Natural killer cell (primary cell): Measurements from ENCODE around the gene LRRC8A. TPM values are rescaled to one million over a fixed set of nuclear protein-coding genes. Genes with fewer than 3 reads are reported as not detected.

Experiments used
- ATAC-seq, 3 donors: fragments of 150-1000 bp in 2 of 3; fragments of 200-7000 bp in 1 of 3; cut with Tn5 transposase; 1 replicate in 1 of 3; 2 replicates in 2 of 3; pipeline ENCODE4 v1.10.0; 2021; ENCODE audit warnings: mild to moderate bottlenecking in 2 of 3, moderate library complexity in 2 of 3
- DNase-seq, 2 donors: peaks; one replicate each; pipeline versions ENCODE4 v3.0.0 to v3.0.0-alpha.2; 2013 to 2021; ENCODE audit warnings: mixed read lengths in 1 of 2
- H3K27ac ChIP-seq: one replicate; pipeline ENCODE4 v1.5.1; 2013; ENCODE audit warnings: mild to moderate bottlenecking, low read length
- H3K27me3 ChIP-seq: one replicate; pipeline ENCODE4 v1.6.1; 2013; ENCODE audit warnings: low read length; ENCODE audit not compliant: control insufficient read depth, insufficient read depth
- H3K36me3 ChIP-seq: one replicate; pipeline ENCODE4 v1.6.1; 2013; ENCODE audit warnings: low read length; ENCODE audit not compliant: control insufficient read depth, insufficient read depth
- H3K4me1 ChIP-seq: one replicate; pipeline ENCODE4 v1.6.1; 2013; ENCODE audit warnings: low read length; ENCODE audit not compliant: control insufficient read depth, insufficient read depth
- H3K4me3 ChIP-seq: one replicate; pipeline ENCODE4 v1.5.1; 2013; ENCODE audit warnings: low read length
- H3K9me3 ChIP-seq: one replicate; pipeline ENCODE4 v1.6.1; 2013; ENCODE audit warnings: low read length; ENCODE audit not compliant: control insufficient read depth, insufficient read depth
- H3K27ac Mint-ChIP-seq, 2 donors: one replicate each; pipeline ENCODE4 v1.8.0; 2022; ENCODE audit warnings: mild to moderate bottlenecking in 2 of 2, mixed read lengths in 2 of 2, moderate library complexity in 1 of 2
- H3K27me3 Mint-ChIP-seq, 2 donors: one replicate each; pipeline ENCODE4 v1.8.0; 2022; ENCODE audit warnings: low read depth in 2 of 2, mixed read lengths in 2 of 2
- H3K36me3 Mint-ChIP-seq: one replicate; pipeline ENCODE4 v1.8.0; 2022; ENCODE audit warnings: mixed read lengths
- H3K4me1 Mint-ChIP-seq, 2 donors: one replicate each; pipeline ENCODE4 v1.8.0; 2022; ENCODE audit warnings: mixed read lengths in 2 of 2
- H3K4me3 Mint-ChIP-seq: one replicate; pipeline ENCODE4 v1.8.0; 2022; ENCODE audit warnings: mild to moderate bottlenecking, moderate library complexity, mixed read lengths
- H3K9me3 Mint-ChIP-seq, 2 donors: one replicate each; pipeline ENCODE4 v1.8.0; 2022; ENCODE audit warnings: mixed read lengths in 2 of 2
- WGBS: methylation state at CpG from one replicate; pipeline ENCODE4 v1.1.7; 2013; ENCODE audit warnings: missing lambda C conversion rate; ENCODE audit not compliant: insufficient coverage; 5-methylcytosine and 5-hydroxymethylcytosine counted together
- intact Hi-C: fragments of 100-400 bp; cut with micrococcal nuclease; formaldehyde crosslinking; loops from one replicate; pipeline ENCODE4 v1.14.2; 2022
- total RNA-seq, 4 donors: library from RNA; stranded (reverse); fragments of 120-200 nt in 1 of 4; gene quantifications; one replicate each; pipeline versions ENCODE4 v1.2.3 to v1.2.4, GENCODE V29; 2013 to 2022
- TF ChIP-seq, protein P1 (sequence below): fragments of 200-600 bp; IDR thresholded peaks from one replicate; pipeline ENCODE4 v1.8.0; 2022; ENCODE audit warnings: antibody characterized with exemption

The LRRC8A gene
- total RNA-seq, 3 donors from 2014 or later (not counting 1 experiment from before 2014, with no cell fraction given), result 60.0 to 82.9 (median 67.9) TPM

DNA sequence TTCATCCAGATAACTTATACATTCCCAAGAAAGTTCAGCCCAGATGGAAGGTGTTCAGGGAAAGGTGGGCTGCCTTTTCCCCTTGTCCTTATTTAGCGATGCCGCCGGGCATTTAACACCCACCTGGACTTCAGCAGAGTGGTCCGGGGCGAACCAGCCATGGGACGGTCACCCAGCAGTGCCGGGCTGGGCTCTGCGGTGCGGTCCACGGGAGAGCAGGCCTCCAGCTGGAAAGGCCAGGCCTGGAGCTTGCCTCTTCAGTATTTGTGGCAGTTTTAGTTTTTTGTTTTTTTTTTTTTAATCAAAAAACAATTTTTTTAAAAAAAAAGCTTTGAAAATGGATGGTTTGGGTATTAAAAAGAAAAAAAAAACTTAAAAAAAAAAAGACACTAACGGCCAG lies 34.8 kb downstream of the LRRC8A start:
- no peaks in the 10 kb centered on the region for H3K36me3 Mint-ChIP-seq
- Histone ChIP-seq H3K27ac (no peak overlapping the region), H3K36me3 (peaks cover 46% of the 10 kb centered on the region)

DNA sequence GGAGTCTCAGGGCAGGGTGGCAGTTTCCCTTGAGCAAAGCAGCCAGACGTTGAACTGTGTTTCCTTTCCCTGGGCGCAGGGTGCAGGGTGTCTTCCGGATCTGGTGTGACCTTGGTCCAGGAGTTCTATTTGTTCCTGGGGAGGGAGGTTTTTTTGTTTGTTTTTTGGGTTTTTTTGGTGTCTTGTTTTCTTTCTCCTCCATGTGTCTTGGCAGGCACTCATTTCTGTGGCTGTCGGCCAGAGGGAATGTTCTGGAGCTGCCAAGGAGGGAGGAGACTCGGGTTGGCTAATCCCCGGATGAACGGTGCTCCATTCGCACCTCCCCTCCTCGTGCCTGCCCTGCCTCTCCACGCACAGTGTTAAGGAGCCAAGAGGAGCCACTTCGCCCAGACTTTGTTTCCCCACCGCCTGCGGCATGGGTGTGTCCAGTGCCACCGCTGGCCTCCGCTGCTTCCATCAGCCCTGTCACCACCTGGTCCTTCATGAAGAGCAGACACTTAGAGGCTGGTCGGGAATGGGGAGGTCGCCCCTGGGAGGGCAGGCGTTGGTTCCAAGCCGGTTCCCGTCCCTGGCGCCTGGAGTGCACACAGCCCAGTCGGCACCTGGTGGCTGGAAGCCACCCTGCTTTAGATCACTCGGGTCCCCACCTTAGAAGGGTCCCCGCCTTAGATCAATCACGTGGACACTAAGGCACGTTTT lies 35.4 kb downstream of the LRRC8A start:
- H3K27me3 Mint-ChIP-seq, result no peaks in the 10 kb centered on the region
- peak overlapping the region; percentile 48 to 58 for H3K27ac Mint-ChIP-seq
- Histone ChIP-seq H3K4me3 (no peak overlapping the region), H3K4me1 (peaks cover 26% of the 10 kb centered on the region), H3K36me3 (peaks cover 40% of the 10 kb centered on the region), H3K27ac (no peak overlapping the region), H3K27me3 (no peaks in the 10 kb centered on the region), H3K9me3 (no peaks in the 10 kb centered on the region)
- H3K36me3 Mint-ChIP-seq, result no peaks in the 10 kb centered on the region
- H3K4me3 Mint-ChIP-seq, result no peak overlapping the region
- DNase-seq (no peak), ATAC-seq (no peak)
- TF ChIP-seq, protein P1, sequence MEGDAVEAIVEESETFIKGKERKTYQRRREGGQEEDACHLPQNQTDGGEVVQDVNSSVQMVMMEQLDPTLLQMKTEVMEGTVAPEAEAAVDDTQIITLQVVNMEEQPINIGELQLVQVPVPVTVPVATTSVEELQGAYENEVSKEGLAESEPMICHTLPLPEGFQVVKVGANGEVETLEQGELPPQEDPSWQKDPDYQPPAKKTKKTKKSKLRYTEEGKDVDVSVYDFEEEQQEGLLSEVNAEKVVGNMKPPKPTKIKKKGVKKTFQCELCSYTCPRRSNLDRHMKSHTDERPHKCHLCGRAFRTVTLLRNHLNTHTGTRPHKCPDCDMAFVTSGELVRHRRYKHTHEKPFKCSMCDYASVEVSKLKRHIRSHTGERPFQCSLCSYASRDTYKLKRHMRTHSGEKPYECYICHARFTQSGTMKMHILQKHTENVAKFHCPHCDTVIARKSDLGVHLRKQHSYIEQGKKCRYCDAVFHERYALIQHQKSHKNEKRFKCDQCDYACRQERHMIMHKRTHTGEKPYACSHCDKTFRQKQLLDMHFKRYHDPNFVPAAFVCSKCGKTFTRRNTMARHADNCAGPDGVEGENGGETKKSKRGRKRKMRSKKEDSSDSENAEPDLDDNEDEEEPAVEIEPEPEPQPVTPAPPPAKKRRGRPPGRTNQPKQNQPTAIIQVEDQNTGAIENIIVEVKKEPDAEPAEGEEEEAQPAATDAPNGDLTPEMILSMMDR, result no peak
- intact Hi-C loops, result no loop called here
- WGBS, result 95% methylated on average over 26 of the region's 26 CpGs
- H3K9me3 Mint-ChIP-seq, result no peaks in the 10 kb centered on the region
- H3K4me1 Mint-ChIP-seq, result peaks cover 16 to 49% of the 10 kb centered on the region in 2 donors

More for the DNA sequence above, 34.8 kb downstream of the LRRC8A start:
- DNase-seq (no peak), ATAC-seq (no peak)
- no peak overlapping the region for H3K4me3 Mint-ChIP-seq
- no peaks in the 10 kb centered on the region for H3K27me3 ChIP-seq
- no peaks in the 10 kb centered on the region for H3K27me3 Mint-ChIP-seq
- intact Hi-C loops, result no loop called here
- peaks cover 26% of the 10 kb centered on the region for H3K4me1 ChIP-seq
- TF ChIP-seq, protein P1, result no peak
- no peaks in the 10 kb centered on the region for H3K9me3 Mint-ChIP-seq
- WGBS, result 93% methylated on average over 11 of the region's 11 CpGs
- peak overlapping the region; percentile 48 to 58 for H3K27ac Mint-ChIP-seq
- H3K9me3 ChIP-seq, result no peaks in the 10 kb centered on the region
- H3K4me1 Mint-ChIP-seq, result peaks cover 18 to 49% of the 10 kb centered on the region in 2 donors
- no peak overlapping the region for H3K4me3 ChIP-seq

DNA sequence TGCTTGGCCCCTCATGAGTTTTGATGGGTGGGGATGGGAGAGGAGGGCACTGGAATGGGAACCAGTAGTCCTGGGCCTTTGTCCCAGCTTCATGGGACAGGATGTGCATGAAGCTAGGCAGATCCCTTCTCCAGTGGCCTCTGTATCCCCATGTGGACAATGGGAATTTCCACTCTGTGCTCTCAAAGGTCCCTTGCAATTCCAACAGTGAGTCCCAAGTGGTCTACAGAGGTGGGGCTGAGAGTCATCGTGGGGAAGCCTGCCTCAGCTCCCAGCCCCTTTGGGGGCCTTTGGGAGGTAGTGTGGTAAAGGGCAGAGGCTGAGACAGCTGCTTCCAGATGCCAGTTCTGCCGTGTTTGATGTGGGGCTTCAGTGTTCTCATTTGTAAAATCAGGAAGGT lies 37.0 kb downstream of the LRRC8A start:
- Mint-ChIP-seq H3K36me3 (no peaks in the 10 kb centered on the region), H3K4me3 (no peak overlapping the region), H3K27ac (peak overlapping the region; percentile 77 to 83), H3K4me1 (peaks cover 6 to 40% of the 10 kb centered on the region in 2 donors), H3K9me3 (no peaks in the 10 kb centered on the region), H3K27me3 (no peaks in the 10 kb centered on the region)
- DNase-seq (no peak), ATAC-seq (no peak)
- 72% methylated on average over 2 of the region's 2 CpGs for WGBS
- no peaks in the 10 kb centered on the region for H3K27me3 ChIP-seq
- peaks cover 37% of the 10 kb centered on the region for H3K36me3 ChIP-seq
- H3K27ac ChIP-seq, result no peak overlapping the region
- H3K9me3 ChIP-seq, result no peaks in the 10 kb centered on the region
- H3K4me1 ChIP-seq, result peaks cover 28% of the 10 kb centered on the region
- intact Hi-C loops, result no loop called here
- H3K4me3 ChIP-seq, result no peak overlapping the region
- TF ChIP-seq, protein P1, result no peak
